Measurements from ENCODE around the gene SEMA3G.

GRCh38 chr3:52406791-52407510, 38.0 kb downstream of the SEMA3G start:
- no peak for TF ChIP-seq CTCF (IDR thresholded peaks at IDR 0.05)
- no peak for TF ChIP-seq ZFX (IDR thresholded peaks at IDR 0.05; ENCODE audit: borderline replicate concordance)
